ENCODE data around the gene PRG3.
"Not testable (repeated sequence)": the region's sequence is repeated elsewhere in the genome, so short reads cannot be mapped to it uniquely, and the experiment has no call there.

The PRG3 gene

DNA sequence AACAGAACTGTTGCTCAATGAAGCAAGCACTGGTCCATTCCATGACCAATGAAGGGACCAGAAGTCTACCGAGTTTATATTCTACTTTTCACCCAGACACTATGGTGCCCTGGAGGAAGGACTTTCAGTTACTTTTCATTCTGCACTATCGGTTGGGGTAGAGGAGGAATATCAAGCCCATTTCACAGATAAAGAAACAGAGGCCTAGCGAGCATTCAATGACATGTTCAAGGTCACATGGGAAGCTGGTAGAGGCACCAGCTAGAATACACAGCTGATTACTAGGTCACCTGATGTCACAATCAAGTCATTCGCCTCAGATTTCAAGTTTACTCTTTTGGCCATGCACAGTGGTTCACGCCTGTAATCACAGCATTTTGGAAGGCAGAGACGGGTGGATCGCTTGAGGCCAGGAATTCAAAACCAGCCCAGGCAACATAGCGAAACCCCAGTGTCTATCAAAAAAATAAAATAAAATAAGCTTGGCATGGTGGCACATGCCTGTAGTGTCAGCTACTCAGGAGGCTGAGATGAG lies 27.1 kb upstream of the PRG3 start:
- DNase-seq = no peak

DNA sequence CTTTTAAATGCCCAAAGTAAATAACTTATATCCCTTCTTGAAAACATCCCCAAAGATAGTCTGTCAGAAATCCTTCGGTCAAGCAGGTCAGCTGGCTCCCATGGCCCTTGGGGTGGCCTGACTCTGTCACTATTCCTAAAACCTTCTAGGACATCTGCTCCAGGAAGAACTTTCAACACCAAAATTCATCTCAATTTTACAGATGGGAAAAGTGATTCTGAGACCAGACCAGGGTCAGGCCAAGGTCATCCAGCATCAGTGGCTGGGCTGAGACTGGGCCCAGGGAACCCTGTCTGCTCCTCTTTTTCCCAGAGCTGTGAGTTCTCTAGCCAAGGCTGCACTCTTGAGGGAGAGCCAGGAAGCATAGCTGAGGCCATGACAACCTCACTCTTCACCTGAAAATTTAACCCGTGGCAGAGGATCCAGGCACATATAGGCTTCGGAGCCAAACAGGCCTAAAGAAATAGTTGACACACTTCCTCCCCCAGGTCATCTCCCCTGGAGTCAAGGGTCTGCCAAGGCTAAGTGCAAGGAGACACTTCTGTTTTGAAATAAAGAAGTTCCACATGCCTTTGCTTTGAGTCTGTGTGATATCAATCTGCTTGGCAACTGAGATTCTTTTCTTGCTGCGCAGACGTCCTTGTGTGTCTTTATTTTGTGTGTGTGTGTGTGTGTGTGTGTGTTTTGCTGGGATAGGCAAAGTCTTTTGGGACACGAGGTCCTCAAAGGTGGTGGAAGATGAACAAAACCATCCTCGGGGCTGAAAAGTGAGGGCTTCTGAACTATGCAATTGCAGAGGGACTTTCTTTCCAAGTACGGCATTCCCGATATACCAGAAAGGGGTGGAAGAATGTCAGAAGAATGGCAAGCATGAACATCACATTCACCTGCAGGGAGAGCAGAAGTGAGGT lies 26.3 kb upstream of the PRG3 start:
- DNase-seq = no peak

DNA sequence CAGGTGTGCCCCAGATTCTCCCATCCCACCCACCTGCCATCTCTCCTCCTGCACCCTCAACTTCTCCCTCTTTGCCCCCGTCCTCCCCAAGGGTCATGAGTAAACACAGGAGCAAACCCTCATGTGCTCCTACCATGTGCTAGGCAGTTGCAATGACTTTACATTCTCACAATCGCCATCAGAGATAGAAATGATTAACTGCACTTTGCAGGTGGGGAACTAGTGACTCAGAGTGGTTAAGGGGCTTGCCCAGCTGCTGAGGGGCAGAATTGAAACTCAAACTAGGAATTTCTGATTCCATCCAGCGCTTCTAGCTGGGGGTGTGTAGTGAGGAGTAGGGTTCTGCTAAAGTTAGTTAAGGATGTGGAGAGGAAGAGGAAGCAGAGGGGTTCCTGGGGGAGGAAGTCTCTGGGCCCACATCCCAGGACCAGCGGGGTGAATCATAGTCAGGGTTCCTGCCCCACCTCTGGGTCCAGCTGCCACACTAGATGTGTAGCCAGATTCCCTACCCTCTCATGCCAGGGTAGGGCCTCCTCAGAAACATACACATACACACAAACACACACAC lies 25.5 kb upstream of the PRG3 start:
- DNase-seq = no peak

DNA sequence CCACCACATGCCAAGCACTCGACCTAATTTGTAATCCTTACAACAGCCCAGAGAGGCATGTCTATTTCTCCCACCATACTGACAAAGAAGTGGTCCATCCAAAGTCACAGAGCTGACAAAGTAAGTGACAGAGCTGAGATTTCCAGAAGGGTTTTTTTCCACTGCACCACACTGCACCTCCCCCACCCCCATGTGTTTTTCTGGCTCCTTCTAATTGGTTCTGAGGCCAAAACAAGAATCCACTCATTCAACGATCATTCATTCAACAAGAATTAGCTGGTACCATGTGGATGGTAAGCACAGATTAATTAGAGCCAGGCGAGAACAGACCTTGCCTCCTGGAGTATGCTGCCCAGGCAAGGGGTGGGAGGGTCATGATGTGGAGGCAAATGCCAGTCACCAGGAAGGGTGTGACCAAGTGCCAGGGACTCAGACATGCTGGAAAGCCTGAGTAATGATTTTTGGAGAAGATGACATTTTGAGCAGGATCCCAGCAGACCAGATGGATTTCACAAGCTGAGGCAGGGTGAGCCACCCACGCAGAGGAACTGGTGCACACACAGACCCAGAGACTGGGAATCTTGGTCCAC lies 24.4 kb upstream of the PRG3 start:
- no peak for DNase-seq

DNA sequence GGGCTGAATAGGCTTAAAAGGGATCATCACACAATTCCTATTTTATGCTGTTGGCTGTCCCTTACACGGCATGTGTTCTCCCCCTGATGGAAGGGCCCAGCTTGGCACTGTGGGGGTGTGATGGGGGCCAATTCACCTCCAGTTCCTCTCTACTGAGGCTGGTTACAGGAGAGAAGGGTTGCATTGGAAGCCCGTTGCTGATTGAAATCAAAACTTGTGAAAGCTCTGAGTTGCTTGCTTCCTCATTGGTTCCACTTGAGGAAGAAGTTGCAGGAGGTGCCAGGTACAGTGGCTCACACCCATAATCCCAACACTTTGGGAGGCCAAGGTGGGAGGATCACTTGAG lies 22.8 kb upstream of the PRG3 start:
- no peak for DNase-seq

DNA sequence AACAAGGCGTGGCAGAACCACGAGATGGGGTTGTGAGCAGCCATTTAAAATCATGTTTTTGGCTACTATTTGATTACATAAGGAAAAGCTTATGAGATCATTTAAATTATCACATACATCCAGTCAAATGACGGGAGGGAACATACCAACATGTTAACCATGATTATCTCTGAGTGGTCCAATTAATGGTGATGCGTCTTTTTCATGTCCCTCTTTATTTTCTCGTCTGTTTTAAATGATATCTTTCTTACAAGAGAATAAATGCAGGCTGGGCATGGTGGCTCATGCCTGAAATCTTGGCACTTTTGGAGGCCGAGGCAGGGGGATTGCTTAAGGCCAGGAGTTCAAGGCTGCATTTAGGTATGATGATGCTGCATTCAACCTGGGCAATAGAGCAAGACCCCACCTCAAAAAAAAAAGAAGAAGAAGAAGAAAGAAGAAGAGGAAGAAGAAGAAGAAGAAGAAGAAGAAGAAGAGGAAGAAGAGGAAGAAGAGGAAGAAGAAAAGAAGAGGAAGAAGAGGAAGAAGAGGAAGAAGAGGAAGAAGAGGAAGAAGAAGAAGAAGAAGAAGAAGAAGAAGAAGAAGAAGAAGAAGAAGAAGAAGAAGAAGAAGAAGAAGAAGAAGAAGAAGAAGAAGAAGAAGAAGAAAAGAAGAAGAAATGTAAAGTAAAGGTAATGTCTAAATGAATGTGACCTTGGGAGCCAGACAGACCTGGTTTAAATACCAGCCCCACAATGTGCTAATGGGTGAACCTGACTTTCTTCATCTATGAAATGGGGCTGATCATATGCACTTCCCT lies 22.3 kb upstream of the PRG3 start:
- DNase-seq = not testable (repeated sequence)

DNA sequence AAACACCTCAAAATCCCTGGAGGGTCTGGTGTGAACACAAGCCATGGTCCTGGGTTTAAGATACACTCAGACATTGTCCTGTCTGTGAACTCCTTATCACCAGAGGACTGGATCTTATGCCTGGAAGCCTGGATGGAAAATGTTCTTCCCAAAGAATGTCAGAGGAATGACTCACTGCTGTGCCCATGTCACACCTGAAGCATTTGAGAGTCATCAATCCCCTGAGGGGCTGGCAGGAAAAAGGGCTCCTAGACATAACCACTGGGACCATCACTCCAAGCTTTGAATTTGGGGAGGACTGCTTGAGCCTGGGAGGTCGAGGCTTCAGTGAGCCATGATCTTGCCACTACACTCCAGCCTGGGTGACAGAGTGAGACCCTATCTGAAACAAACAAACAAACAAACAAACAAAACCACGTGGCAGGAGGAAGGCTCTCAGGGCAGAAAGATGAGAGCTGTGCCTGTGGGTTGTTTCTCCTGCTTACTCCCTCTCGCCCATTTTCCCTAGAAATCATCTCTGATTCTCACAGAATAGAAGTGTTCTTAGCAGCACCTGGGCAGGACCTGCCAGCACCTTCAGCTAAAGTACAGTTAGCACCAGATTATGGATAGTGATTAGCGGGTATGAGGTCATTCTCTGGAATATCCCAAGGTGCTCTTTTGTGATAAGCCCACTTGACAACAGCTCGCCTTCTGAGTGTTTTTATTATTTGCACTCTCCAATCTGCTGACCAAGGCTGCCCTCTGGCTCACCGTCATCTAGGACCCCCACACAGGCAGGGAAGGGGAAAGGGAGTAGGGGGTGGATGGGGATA lies 21.4 kb upstream of the PRG3 start:
- DNase-seq = no peak

DNA sequence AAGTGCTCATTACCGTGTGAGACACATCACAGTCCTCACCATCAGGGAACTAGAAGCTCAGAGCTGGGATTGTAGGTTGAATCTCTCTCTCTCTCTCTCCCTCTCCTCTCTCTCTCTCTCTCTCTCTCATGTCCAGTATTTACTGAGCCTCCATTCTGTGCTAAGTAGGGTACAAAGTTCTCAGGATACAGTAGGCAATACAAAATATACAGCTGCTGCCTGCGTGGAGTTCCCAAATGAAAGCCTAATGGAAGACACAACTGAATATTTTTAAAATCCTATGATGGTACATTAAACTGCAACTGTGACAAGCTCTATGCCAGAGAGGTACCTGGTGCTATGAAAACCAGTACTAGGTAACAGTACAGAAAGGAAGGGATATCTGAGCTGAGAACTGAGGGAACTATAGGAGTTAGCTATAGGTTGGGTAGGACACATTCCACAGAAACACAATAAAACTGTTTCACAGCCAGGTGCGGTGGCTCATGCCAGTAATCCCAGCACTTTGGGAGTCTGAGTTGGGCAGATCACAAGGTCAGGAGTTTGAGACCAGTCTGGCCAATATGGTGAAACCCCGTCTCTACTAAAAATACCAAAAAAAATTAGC lies 19.1 kb upstream of the PRG3 start:
- no peak for DNase-seq

DNA sequence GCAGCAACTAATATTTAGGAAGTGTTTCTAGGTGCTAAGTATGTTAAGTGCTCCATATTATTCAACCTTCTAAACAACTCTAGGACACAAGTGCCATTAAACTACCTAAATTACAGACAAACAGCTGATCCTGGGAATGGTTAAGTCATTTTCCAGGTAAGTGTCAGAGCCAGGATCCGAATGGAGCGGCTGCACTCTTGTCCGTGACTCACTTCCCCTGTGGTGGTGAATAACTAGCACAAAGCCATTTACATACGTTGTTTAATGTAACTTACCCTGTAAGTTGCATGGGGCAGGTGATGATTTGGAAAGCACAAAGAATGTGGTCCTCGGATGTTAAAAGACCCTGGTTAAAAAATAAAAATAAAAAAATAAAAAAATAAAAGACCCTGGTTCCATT lies 18.3 kb upstream of the PRG3 start:
- DNase-seq = no peak

DNA sequence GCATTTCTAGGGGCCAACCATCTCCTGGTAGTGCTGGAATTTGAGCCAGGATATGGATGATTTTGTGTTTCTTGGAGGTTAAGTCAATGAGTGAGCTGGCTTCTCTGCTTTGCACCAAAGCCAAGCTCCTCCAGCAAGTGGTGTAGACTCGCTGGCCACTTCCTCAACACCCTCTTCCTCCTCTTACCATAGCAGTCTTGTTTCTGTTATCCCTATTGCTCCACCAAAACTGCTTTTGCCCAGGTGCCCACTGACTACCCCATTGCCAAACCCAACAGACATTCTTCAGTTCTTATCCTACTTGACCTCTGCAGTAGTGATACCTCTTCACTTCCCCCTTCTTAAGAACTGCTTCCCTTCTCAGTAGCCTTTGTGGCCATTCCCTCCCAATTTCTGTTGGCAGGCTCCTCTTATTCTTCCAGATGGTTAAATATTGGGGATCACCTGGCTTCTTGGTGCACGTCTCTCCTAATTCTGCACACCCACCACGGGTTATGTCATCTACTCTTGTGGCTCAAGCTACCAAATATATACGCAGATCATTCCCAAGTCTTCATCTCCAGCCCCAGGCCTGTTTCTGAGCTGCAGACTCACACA lies 16.5 kb upstream of the PRG3 start:
- DNase-seq = no peak

DNA sequence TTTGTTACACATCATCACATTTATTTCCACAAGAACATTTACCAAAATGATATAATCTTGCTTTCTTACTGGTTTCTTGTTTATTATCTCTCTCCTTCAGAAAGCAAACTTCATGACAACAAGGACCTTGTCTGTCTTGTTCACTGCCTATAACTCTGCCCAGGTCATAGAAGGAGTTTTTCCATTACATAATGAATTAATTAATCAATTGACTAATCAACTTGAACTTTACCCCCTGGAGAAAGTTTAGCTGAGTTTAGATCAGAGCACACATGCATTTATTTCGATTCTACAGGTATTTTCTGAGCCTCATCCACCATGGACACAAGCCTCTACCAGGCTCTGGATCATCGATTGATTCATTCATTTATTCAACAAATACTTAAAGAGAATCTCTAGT lies 15.8 kb upstream of the PRG3 start:
- no peak for DNase-seq

DNA sequence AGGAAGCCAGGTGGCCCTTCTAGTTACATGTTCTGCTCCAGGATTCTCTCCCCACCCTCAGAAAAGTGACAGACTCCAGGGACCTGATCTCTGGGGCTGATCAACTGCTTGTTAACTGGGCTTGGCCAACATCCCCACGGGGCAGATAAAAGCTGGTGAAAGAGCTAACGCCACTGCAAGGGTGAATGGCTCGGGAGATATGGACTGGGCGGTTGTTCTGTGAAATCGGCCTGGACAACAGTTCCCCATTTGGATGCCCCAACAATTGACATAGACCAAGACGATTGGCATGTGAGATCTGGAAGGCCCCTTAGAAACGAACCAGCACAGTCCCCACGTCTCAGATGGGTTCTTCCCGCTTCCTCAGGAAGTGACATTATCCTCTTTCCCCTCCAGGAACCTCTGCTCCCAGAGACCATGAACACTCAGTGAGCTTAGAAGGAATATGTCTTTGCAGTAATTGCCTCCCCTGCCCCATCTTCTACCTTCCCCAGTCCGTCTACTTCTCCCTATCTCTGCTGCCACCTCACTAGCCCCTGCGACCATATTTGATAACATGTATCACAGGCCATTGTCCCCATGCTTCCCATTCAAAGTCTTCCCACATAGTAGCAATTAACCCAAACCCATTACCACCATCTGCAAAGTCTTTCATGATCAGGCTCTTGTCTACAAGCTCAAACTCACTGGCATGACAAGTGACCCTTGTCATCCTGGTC lies 15.1 kb upstream of the PRG3 start:
- no peak for DNase-seq

DNA sequence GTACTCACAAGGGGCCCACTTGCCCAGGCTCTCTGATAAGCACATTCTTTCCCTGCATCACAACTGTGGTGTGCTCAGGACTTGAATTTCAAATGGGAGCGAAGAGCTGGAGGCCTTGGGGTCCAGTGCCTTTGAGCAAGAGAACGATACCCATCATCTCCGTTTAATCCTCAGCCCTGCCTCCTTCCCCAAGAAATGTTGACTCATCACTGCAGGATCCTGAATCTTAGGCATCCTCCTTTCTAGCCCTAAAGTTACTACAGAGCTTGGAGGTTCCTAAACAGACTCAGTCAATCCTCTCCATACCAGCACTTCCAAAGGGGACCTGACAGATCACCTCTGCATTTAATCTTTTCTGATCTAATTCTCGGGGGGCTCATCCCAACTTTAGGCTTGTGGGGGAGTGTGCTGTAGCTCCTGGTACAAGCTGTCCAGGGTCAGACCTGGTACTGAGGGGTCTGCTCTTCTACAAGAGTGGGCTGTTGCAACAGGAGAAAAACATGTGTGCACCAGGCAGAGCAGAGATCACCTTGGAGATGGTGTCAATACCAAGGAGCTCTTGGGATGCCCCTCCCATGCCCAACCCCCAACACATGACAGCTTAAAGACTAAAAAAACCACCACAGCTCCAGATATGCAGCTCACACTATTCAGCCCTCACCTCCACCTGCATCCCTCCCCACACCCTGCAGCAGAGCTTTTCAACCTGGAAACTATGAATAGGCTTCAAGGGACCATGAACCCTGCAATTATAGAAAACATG lies 13.4 kb upstream of the PRG3 start:
- no peak for DNase-seq

DNA sequence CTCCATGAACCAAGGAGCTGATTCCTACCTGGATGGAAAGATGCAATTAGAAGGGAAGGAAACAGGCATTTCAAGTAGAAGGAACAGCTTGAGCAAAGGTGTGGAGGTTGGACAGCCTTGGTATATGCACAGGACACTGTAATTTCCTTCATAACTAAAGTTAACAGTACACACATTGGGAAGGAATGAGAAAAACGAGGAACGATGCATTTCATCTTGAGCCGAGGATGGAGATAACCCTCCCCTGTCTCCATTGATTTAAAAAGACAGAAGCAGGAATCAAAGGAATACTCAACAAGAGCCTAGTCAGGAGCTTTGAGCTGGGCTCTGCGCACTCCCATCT lies 11.8 kb upstream of the PRG3 start:
- no peak for DNase-seq

DNA sequence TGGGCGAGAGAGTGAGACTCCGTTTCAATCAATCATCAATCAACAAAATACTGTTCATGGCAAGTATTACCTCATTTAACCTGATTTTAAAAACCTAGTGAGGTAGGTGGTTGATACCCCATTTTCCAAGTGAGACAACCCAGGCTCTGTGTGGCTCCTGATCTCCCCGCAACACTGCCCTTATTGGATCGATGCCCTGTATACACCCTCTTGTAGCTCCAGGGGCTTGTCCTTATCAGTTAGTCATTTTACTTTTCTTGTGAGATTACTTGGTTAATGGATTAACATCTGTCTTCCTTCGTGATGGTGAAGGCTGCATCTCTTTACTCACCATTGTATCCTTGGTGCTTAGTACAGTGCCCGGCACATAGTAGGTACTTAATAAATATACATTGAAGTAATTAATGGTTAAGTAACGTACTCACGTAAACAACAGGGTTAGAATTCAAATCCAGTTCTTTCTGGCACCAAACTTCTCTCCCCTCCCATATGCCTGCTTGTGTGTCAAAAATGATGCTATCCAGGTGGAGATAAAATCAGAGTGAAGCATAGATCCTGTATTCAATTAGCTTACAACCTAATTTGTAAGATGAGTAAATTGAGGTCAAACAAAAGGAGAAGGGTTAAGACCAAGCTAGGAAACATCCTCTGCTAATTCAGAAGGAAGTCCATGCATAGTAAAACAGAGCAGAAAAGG lies 11.3 kb upstream of the PRG3 start:
- no peak for DNase-seq

DNA sequence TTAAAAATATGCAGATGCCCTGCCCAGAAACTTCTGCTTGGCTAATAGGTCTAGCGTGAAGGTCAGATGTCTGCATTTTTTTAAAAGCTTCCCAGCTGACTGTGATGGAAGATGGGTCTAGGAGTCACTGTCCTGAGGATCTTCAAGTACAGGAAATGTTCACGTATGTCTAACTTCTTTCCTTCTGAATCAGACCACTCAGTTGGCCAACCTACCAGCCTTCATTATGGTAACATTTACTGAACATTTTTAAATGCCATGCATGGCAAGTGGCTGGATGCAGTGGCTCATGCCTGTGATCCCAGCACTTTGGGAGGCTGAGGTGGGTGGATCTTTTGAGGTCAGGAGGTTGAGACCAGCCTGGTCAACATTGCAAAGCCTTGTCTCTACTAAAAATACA lies 10.6 kb upstream of the PRG3 start:
- no peak for DNase-seq

DNA sequence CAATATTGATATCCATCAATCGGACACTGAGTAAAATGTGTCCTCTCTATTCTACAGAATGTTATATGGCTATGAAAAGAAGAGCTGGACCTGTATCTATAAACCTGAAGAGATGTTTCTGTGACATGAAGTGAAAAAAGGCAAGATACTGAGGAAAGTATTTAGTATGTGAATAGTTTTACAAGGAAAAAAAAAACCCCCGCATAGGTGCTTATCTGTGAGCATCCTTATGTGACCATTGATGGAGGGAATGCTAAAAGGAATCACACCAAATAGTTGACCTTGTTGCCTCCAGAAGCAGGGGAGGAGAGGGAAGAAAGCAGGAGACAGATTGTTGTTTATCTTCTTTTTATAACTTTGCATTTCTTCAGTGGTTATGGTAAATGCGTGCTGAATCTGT lies 10.2 kb upstream of the PRG3 start:
- no peak for DNase-seq

DNA sequence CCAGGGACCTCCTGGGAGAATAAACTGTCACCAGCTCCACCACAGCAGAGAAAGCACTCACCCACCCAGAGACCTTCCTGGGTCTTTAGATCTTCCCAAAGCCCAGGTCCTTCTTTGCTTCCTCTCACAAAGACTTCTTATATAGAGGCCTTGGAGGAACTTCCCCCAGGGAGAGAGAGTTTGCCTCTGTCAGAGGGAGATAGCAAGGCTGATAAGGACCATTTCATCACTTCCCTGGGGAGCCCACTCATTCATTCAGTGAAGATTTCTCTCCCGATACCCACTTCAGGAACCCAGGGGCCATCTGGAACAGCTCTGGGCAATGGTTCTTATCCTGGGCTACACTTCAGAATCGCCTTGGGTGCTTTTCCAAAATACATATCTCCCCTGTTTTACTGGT lies 9.6 kb upstream of the PRG3 start, which contains the start of gene PRG2:
Gene PRG2 (minus strand): TSS at position 116 of the 400 bp plus-strand sequence. CDS start 706 bp downstream, outside the sequence.
- DNase-seq = no peak

DNA sequence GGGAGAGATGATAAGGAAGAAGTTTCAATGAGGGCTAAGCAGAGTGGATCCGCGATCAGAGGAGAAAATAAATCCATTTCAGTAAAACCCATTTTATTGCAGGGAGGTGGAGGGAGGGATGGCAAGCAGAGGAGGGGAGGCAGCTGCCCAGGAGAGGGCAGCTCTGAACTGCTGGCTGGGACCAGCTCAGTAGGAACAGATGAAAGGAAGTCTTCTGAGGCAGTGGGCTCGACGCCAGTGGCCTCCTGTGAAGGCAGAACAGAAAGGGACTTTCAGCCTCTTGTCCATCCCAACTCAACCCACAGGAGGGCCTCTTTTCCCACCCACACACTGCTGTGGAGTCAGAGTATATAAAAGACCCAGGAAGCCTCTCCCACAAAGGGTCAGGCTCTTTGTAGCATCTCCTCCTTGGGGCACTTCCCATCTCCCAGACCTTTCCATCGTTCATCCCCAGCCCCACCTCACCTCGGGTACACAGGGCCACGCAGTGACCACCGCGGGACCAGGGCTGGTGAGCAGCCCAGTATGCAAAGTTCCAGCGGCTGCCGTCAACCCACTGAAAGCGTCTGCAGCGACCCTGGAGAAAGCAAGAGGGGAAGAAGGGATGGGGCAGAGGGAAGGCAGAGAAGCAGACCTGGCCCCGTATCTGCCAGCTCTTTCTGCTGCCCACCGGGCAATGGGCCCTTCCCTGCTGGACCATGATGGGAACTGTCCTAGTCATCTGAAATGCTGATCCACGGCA lies 6.5 kb upstream of the PRG3 start:
- DNase-seq = no peak

Measured in SIG-M5 (cell line).